ENCODE results near the gene GSTA2. TPM values are rescaled to one million over a fixed set of nuclear protein-coding genes. Genes with fewer than 3 reads are reported as not detected.

Gene GSTA2
- total and polyA plus RNA-seq, 10 of the 15 experiments (the other 5 are each of a cell fraction or from before 2014, with no cell fraction given): not detected

- BruUV-seq (replicated peaks): no TSS peak
- ChIA-PET POLR2A (no interaction called here), SMC1A (ENCODE audit: uncharacterized antibody, unreplicated experiment) (no interaction called here), RAD21 (ENCODE audit: unreplicated experiment) (no interaction called here), CTCF (no interaction called here)
- H3K9ac ChIP-seq (ENCODE audit: control insufficient read depth, insufficient read depth, low read length): no peak overlapping the region
- H3K36me3 ChIP-seq (ENCODE audit: control insufficient read depth in 2 of 2, insufficient read depth in 2 of 2, low read length in 1 of 2): no peaks in the 10 kb centered on the region
- no peak overlapping the region for H2AFZ ChIP-seq (ENCODE audit: control insufficient read depth, low read depth, low read length)
- no peaks in the 10 kb centered on the region for H4K20me1 ChIP-seq (ENCODE audit: control insufficient read depth, insufficient read depth)
- in situ Hi-C loops (cut with MboI): no loop called here
- no peak overlapping the region for H3K27ac ChIP-seq (ENCODE audit: control insufficient read depth, insufficient read depth)
- TF ChIP-seq BCL3 (IDR thresholded peaks at IDR 0.05; ENCODE audit: borderline replicate concordance, insufficient read depth, low read depth, low read length, poor library complexity, severe bottlenecking) (no peak), CBFB (IDR thresholded peaks at IDR 0.05; ENCODE audit: low read depth) (no peak), GABPA (IDR thresholded peaks at IDR 0.05; ENCODE audit: low read depth) (no peak), IRF3 (IDR thresholded peaks at IDR 0.05) (no peak), SIX5 (IDR thresholded peaks at IDR 0.05; ENCODE audit: low read depth, low read length, severe bottlenecking) (no peak), POLR2AphosphoS2 (IDR thresholded peaks at IDR 0.05; ENCODE audit: low read depth, low read length) (no peak), MTA3 (IDR thresholded peaks at IDR 0.05; ENCODE audit: borderline replicate concordance, low read length) (no peak), SIN3A (IDR thresholded peaks at IDR 0.05; ENCODE audit: low read depth, low read length) (no peak)
- DNase-seq (ENCODE audit: low read depth, low spot score) (no peak), ATAC-seq (no peak), FAIRE-seq (no peak)
- H3K9me3 ChIP-seq (replicated peaks; ENCODE audit: control insufficient read depth, insufficient read depth, low read length): no peaks in the 10 kb centered on the region
- H3K79me2 ChIP-seq (ENCODE audit: control insufficient read depth, insufficient read depth, low read length): no peaks in the 10 kb centered on the region
- H3K27me3 ChIP-seq (replicated peaks in 1 of 2; ENCODE audit: control insufficient read depth in 2 of 2, insufficient read depth in 2 of 2, low read length in 1 of 2): no peaks in the 10 kb centered on the region; a peak in 2 of 4 replicates
- H3K4me1 ChIP-seq (ENCODE audit: control insufficient read depth, insufficient read depth, low read length): no peaks in the 10 kb centered on the region
- 21% methylated on average over 4 of the region's 4 CpGs for WGBS (ENCODE audit: insufficient coverage, insufficient replicate concordance, low lambda C conversion rate, missing lambda C conversion rate)
- H3K4me3 ChIP-seq: no peak overlapping the region
- no peak overlapping the region for H3K4me2 ChIP-seq (ENCODE audit: control insufficient read depth, insufficient read depth)
- intact Hi-C loops (cut with micrococcal nuclease; ENCODE audit: unreplicated experiment): no loop called here
These were observed 17.1 kb downstream of the GSTA2 start for GRCh38 chr6:52746213-52746612.
